Activated CD8-positive, alpha-beta memory T cell treated with anti-CD3 and anti-CD28 coated beads, Interleukin-2, amount 50 U/mL, for 4 hours (primary cell): ENCODE data around the gene CFD.
"Not testable (repeated sequence)": the region's sequence is repeated elsewhere in the genome, so short reads cannot be mapped to it uniquely, and the experiment has no call there.

Source experiments
- DNase-seq: peaks from one replicate; pipeline ENCODE4 v3.0.0-alpha.2; 2020

Gene CFD

DNA sequence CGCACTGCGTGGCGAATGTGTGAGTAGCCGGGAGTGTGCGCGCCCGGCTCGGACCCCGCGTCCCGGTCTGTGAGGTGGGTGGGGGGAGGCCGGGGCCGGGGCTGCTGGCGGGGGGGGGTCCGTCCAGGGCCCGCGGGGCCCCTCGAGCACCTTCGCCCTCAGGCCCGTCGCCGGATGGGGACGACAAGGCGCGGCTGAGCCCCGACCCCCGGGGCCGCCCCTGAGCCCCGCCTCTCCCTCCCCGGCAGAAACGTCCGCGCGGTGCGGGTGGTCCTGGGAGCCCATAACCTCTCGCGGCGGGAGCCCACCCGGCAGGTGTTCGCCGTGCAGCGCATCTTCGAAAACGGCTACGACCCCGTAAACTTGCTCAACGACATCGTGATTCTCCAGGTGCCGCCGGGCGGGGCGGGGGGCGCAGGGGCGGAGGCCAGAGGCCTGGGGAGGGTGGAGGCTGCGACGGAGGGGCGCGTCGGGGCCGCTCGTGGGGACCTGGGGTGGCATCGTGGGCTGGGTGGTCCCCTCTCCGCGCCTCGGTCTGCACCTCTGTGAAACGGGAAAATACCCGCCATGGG lies 6.4 kb upstream of the CFD start:
- no peak for DNase-seq

DNA sequence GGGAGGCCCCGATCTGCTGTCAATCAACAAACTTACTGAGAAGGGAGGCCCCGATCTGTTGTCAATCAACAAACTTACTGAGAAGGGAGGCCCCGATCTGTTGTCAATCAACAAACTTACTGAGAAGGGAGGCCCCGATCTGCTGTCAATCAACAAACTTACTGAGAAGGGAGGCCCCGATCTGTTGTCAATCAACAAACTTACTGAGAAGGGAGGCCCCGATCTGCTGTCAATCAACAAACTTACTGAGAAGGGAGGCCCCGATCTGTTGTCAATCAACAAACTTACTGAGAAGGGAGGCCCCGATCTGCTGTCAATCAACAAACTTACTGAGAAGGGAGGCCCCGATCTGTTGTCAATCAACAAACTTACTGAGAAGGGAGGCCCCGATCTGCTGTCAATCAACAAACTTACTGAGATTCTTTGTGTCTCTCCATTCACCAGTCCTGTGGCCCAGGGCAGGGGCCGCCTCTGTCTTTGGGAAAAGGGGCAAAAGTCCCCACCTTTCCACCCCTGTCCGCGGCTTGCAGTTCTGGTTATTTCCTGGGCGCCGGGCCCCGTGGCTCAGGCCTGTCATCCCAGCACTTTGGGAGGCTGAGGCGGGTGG lies 5.7 kb upstream of the CFD start:
- not testable (repeated sequence) for DNase-seq

DNA sequence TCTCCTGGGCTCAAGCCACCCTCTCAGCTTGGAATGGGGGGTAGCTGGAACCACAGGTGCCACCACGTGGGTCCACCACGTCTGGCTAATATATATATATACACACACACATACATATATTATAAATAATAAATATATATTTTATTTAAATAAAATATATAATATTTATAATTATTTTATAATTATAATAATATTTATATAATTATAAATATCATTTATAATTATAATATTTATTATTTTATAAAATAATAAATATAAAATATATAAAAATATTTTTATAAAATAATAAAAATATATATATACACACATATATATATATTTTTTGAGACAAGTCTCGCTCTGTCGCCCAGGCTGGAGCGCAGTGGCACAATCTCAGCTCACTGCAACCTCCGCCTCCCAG lies 4.9 kb upstream of the CFD start:
- no peak for DNase-seq

DNA sequence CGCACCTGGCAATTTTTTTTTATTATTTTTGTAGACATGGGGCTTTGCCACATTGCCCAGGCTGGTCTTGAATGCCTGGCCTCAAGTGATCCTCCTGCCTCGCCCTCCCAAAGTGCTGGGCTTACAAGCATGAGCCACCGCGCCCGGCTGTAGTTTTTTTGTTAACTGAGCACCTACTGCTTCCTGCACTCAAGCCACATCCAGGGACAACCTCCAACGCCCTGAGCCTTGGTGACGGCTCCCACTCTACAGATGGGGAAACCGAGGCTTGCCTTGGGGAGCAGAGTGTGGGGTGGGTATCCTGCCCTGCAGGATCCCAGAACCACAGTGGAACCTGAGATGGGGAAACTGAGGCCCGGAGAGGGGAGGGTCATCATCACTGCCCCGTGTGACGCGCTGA lies 4.3 kb upstream of the CFD start:
- no peak for DNase-seq

DNA sequence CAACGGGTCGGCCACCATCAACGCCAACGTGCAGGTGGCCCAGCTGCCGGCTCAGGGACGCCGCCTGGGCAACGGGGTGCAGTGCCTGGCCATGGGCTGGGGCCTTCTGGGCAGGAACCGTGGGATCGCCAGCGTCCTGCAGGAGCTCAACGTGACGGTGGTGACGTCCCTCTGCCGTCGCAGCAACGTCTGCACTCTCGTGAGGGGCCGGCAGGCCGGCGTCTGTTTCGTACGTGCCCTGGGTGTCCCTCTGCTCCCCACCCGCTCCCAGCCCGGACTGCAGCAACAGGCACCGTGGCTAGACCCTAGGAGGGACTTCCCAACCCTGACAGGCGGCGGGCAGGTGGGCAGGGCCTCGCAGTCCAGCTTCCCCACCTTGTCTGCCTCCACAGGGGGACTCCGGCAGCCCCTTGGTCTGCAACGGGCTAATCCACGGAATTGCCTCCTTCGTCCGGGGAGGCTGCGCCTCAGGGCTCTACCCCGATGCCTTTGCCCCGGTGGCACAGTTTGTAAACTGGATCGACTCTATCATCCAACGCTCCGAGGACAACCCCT lies 3.8 kb upstream of the CFD start:
- DNase-seq: no peak

DNA sequence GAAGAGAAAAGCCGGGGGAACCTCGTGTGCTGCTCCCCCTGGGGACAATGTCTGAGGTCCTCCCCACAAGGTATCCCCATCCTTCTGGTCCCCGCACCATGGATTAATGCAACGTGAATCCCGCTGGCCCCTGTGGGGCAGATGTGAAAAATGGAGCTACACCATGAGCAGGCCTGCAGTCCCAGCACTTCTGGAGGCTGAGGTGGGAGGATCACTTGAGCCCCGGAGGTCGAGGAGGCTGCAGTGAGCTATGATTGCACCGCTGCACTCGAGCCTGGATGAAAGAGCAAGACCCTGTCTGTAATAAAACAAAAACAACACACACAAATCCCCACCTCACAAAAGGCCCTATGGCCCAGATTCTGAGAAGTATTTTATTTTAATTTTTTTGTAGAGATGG lies 1.2 kb upstream of the CFD start:
- no peak for DNase-seq

DNA sequence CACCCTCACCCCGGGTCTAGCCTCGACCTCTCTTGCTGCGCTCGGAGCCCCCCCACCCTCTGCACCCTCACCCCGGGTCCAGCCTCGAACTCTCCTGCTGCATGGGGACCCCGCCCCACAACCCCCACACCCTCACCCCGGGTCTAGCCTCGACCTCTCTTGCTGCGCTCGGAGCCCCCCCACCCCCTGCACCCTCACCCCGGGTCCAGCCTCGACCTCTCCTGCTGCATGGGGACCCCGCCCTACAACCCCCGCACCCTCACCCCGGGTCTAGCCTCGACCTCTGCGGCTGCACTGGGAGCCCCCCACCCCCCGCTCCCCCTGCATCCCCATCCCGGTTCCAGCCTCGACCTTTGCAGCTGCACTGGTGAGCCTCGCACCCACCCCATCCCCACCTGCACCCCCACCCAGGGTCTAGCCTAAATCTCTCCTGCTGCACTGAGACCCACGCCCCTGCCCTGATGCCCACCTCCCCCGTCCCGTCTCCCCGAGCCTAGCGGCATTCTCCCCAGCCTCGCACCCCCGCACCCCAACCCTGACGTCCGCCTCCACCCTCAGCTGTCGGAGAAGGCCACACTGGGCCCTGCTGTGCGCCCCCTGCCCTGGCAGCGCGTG lies 1.8 kb downstream of the CFD start:
- no peak for DNase-seq

DNA sequence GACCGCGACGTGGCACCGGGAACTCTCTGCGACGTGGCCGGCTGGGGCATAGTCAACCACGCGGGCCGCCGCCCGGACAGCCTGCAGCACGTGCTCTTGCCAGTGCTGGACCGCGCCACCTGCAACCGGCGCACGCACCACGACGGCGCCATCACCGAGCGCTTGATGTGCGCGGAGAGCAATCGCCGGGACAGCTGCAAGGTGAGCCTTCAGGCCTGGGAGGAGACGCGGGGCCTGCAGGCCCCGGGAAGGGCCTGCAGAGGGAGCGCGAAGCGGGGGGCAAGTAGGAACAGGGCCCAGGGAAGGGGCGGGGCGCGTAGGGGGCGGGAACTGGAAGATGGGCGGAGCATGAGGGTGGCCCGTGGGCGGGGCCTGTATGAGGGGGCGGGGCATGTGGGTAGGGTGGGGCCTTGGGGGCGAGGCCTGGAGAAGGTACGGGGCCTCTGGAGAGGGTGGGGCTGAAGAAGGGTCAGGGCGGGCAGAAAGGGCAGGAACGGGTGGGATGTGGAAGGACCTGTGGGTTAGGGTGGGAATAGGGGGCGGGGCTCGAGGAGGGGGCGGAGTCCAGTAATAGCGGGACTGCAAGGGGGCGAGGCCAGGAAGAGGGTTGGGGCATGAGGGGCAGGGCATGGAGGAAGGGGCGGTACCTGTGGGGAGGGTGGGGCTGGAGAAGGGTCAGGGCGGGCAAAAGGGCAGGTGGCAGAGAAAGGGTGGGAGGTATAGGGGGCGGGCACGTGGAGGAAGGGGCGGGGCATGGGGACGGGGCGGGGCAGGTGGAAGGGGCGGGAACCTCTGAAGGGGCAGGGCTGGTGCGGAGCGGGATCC lies 2.5 kb downstream of the CFD start:
- peak; percentile 65 for DNase-seq

DNA sequence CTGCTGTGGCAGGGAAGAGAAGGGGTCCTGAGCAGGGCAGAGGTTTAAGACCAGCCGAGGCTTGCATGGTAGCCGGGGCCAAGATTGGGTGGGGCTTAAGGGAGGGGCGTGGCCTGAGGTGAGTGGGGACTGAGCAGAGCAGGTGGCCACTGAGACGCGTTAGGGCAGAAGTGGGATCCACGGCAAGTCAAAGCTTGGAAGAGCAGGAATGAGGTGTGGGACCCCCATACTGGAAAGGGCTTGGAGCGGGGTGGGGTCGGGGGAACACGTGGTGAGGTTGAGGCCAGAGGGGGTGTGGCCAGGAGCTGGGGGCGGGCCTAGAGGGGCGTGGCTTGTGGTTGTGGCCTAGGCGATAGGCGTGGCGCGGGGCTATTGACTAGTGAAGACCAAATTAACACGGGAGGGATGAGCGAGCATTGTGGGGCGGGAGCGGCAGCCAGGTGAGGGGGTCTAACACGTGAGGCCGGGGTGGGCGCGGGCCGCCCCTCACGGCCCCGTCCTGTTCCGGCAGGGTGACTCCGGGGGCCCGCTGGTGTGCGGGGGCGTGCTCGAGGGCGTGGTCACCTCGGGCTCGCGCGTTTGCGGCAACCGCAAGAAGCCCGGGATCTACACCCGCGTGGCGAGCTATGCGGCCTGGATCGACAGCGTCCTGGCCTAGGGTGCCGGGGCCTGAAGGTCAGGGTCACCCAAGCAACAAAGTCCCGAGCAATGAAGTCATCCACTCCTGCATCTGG lies 3.3 kb downstream of the CFD start:
- peak; percentile 72 for DNase-seq

DNA sequence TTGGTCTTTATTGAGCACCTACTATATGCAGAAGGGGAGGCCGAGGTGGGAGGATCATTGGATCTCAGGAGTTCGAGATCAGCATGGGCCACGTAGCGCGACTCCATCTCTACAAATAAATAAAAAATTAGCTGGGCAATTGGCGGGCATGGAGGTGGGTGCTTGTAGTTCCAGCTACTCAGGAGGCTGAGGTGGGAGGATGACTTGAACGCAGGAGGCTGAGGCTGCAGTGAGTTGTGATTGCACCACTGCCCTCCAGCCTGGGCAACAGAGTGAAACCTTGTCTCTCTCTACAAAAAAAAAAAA lies 3.8 kb downstream of the CFD start:
- no peak for DNase-seq

DNA sequence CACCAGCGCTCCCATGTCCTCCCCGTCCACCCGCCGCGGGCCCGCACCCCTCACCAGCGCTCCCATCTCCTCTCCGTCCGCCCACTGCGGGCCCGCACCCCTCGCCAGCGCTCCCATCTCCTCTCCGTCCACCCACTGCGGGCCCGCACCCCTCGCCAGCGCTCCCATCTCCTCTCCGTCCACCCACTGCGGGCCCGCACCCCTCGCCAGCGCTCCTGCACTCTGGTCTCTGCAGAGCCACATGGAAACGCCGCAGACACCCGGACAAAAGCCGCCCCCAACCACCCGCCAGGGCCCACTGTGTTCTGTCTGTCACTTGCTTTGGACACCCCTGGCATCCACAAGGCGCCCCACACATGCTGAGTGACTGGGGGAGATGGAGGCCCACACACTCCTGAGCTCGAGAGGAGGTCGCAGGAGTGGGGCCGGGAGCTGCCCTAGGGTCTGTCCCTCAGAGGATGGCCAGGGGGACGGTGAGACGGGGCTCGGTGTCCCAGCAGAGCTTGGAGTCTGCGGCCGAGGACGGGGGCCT lies 7.4 kb downstream of the CFD start:
- DNase-seq: no peak

DNA sequence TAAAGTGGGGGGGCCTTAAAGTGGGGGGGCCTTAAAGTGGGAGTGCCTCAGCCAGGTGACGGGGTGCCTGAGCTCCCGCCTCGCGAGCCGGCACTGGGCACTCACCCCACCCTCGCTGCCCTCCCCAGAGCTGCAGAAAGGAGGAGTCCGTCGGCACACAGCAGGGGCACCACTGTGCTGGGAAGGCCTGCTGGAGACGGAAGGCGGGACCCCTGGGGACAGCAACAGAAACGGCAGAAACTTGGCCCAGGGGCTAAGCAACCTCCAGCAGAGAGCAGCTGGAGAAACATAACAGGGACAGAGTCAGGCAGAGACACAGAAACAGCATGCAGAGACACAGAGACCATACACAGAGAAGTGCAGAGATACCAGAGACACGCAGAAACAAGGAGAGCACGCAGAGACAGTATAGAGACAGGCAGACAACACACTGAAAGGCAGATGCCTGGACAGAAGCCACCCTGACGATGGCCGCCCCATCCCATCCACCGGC lies 7.9 kb downstream of the CFD start:
- DNase-seq: no peak

DNA sequence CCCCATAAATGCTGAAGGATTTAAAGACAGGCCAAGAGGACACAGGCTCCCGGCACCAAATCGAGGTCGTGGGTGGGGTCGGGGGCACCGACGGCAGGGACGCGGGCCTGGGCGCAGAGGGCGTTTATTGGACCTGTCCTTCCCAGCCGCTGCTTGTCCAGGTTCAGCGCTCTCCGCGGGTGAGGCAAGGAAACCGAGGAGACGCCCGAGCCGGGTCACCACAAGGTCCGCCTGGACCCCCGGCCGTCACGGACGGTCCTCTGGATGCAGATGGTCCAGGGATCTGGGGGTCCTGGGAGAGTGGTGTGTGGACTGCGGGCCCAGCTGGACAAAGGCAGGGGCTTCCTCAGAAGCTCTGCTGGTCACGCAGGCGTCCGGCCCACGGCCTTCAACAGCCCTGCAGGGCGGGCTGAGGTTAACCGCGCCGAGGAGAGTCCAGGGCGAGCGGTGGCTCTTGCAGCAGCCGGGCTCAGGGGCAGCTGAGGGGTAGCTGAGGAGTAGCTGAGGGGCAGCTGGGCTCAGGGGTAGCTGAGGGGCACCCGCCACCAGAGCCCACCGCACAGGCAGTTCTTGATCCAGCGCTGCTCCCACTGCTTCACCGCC lies 8.5 kb downstream of the CFD start:
- no peak for DNase-seq

DNA sequence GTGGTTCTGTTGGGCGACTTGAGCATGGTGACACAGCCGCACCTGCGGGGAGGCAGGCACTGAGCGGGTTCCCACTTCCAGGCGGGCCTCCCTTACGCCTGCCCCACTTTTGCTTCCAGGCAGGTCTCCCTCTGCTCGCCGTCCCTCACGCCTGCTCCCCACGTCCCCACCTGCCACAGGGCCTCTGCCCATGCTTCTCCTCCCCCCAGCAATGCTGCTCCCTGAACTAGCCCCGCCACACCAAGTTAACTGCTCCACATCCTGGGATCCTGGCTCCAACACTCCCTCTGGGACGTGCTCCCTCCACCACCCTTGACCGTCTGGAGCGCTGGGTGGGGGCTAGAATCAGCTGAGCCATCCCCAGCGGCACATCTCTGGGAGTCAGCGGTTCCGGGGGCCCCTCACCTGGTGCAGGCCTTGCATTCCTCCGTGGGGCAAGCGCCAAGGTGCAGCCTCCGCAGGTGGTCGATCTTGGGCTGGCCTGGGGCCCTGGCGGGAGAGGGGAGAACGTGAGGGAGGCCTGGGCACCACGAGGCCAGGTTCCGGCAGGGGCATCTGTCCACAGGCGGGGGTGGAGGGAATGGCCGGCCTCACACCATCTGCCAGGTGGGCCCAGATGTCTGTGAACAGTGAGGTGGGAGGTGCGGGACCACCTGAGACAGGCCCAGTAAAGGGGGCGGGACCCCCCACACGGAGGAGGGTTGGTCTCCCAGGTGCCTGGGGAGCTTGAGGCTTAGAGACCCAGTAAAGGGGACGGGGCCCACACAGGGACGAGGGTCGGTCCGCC lies 9.2 kb downstream of the CFD start:
- DNase-seq: no peak

DNA sequence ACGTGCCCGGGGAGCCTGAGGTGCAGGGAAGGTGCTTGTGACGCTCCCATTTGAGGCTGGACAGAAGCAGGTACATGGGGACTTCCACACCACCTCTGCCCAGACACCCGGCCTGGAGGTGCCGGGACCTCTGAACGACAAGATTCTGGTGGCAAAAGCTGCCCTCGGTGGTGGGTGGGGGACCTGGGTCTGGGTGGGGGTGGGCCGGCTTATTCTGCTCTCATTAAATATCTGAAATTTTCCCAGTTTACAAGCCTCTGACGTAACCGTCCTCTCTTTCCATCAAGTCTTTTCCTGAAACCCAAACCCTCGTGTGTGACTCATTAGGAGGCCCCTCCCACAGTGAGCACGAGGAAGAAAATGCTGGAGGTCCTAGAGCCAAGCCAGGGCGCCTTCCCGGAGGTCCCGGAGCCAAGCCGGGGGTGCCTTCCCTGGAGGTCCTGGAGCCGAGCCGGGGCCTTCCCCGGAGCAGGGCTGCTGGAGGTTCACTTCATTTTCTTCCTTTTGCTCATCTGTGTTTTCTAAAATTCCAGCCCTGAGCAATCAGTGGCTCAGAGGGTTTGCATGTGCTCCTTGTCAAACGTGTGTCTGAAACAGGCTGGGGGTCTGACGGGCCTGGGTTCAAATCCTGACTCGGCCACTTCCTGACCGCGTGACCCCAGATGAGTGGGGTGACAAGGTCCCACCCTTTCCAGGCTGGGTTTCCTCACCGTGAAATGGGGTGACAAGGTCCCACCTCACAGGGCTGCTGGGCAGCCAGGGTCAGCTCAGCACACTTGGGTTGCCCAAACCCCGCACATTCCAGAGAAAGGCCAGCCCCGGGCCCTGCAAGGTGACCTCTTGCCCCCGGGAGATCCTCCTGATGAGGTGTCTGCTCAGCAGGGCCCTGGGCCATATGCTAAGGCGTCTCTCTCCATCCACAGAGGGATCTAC lies 10.0 kb downstream of the CFD start:
- no peak for DNase-seq

DNA sequence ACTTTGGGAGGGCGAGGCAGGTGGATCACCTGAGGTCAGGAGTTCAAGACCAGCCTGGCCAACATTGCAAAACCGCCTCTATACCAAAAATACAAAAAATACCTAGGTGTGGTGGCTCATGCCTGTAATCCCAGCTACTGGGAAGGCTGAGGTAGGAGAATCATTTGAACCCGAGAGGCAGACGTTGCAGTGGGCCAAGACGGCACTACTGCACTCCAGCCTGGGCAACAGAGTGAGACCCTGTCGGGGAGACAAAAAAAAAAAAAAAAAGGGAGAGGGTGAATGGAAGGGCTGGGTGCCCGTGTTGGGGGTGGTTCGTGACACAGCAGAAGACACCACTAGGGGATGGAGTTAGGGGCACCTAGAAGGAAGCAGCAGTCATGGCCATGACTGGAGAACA lies 10.8 kb downstream of the CFD start:
- no peak for DNase-seq

DNA sequence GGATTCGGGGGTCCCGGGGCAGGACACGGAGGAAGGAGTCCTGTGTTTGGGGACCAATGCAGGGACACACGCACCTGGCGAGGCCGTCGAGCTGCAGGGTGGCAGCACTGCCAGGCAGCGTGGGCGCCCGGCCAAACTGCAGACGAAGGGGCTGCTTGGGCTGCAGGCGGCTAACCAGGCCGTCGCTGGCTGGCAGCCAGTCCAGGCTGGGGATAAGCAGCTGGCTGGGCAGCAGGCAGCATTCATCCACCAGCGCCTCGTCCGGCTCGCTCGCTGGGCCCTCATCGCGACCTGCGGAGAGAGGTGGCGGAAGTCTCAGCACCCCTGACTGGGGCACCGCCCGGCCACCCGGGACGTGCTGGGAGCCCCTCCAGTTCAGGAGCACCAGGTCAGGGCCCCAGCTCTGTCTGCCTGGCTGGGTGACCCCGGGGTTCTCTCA lies 11.5 kb downstream of the CFD start:
- no peak for DNase-seq

DNA sequence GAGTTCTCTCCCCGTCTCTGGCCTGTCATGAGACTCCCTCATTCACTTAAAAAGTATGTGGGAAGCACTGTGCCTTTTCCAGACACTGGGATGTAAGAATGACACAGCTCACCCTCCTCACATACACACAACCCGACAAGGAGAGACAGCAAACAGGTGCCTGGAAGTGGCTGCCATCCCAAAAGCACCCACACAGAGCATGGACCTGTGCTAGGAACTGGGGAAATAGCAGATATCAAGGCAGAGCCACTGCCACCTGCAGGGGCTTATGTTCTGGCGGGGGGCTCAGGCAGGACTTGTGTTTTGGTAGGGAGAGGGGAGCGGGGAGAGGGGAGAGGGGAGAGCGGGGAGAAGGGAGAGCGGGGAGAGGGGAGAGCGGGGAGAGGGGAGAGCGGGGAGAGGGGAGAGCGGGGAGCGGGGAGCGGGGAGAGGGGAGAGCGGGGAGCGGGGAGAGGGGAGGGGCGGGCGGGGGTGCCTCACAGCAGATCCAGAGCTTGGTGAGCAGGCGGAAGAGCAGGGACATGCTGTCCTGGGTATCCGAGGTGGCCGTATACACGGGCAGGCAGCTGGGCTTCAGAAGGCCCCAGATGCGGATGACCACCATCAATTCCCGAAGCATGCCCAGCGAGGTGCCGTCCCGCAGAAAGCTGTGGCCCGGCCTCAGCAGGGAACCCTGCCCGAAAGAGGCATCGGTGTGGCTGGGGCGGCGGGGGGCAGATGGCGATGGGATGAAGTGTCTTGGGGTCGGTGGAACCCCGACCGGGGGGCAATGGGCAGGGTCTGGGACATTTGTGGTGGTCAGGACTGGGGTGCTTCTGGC lies 12.2 kb downstream of the CFD start:
- no peak for DNase-seq

DNA sequence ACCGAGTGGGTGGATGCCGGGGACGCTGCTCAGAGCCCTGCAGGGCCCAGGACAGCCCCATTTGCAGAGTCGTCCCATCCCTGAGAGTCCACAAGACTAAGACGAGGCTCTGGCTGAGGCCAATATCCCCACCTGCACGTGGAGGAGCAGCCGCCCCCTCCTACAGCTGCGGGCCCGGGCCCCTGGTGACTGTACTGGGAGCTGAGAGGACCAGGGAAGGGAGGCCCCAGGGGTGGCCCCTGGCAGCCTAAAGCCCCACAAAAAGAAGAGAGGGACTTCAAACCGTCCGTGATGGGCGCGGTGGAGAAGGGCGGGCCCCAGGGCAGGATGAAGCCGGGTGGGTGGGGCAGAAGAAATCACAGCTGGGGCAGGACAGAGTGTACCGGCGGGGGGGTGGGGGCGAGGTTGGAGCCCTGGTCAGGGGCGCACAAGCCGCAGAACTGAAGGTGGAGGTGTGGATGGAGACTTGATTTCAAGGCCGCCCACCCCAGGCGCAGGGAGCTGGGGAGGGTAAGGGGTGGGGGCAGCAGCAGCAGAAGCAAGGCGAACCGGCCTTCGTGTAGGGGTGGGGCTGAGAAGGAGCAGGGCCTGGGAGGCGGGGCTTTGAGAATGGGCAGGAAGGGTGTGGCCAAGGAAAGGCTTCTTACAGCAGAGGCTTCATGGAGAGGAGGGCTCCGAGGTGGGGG lies 12.9 kb downstream of the CFD start:
- peak; percentile 70 for DNase-seq
